ENCODE data around the gene INO80. TPM values are rescaled to one million over a fixed set of nuclear protein-coding genes. Genes with fewer than 3 reads are reported as not detected.
"Not testable (repeated sequence)": the region's sequence is repeated elsewhere in the genome, so short reads cannot be mapped to it uniquely, and the experiment has no call there.

The INO80 gene
- total RNA-seq, 4 donors from 2014 or later, result 29.4 to 45.9 (median 41.0) TPM

GRCh38 chr15:41153733-41154132 lies 37.7 kb upstream of the INO80 start:
- Histone ChIP-seq H3K4me3 (no peak overlapping the region), H3K27ac (no peak overlapping the region), H3K36me3 (no peaks in the 10 kb centered on the region), H3K4me1 (peaks cover 12% of the 10 kb centered on the region), H3K27me3 (no peaks in the 10 kb centered on the region), H3K9me3 (no peaks in the 10 kb centered on the region)
- DNase-seq (ENCODE audit: low spot score in 2 of 2), result no peak
- TF ChIP-seq, protein P1, sequence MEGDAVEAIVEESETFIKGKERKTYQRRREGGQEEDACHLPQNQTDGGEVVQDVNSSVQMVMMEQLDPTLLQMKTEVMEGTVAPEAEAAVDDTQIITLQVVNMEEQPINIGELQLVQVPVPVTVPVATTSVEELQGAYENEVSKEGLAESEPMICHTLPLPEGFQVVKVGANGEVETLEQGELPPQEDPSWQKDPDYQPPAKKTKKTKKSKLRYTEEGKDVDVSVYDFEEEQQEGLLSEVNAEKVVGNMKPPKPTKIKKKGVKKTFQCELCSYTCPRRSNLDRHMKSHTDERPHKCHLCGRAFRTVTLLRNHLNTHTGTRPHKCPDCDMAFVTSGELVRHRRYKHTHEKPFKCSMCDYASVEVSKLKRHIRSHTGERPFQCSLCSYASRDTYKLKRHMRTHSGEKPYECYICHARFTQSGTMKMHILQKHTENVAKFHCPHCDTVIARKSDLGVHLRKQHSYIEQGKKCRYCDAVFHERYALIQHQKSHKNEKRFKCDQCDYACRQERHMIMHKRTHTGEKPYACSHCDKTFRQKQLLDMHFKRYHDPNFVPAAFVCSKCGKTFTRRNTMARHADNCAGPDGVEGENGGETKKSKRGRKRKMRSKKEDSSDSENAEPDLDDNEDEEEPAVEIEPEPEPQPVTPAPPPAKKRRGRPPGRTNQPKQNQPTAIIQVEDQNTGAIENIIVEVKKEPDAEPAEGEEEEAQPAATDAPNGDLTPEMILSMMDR (IDR thresholded peaks at IDR 0.05), result no peak
- no peak for TF ChIP-seq POLR2AphosphoS5 (IDR thresholded peaks at IDR 0.05)
- no peak for TF ChIP-seq POLR2A (IDR thresholded peaks at IDR 0.05)
- TF ChIP-seq EP300 (IDR thresholded peaks at IDR 0.05), result no peak
- WGBS, result 98% methylated on average over 5 of the region's 5 CpGs

GRCh38 chr15:41151451-41152005 lies 35.4 kb upstream of the INO80 start:
- TF ChIP-seq POLR2AphosphoS5 (IDR thresholded peaks at IDR 0.05) (no peak), POLR2A (IDR thresholded peaks at IDR 0.05) (no peak), EP300 (IDR thresholded peaks at IDR 0.05) (no peak)
- TF ChIP-seq, protein P1 (IDR thresholded peaks at IDR 0.05), result no peak
- DNase-seq (ENCODE audit: low spot score in 2 of 2), result no peak
- Histone ChIP-seq H3K4me1 (peaks cover 12% of the 10 kb centered on the region), H3K36me3 (no peaks in the 10 kb centered on the region), H3K27me3 (no peaks in the 10 kb centered on the region), H3K4me3 (no peak overlapping the region), H3K27ac (no peak overlapping the region), H3K9me3 (no peaks in the 10 kb centered on the region)
- 96% methylated on average over 20 of the region's 37 CpGs for WGBS

- Histone ChIP-seq H3K4me3 (no peak overlapping the region), H3K9me3 (no peaks in the 10 kb centered on the region), H3K27ac (no peak overlapping the region), H3K36me3 (no peaks in the 10 kb centered on the region), H3K4me1 (peaks cover 12% of the 10 kb centered on the region), H3K27me3 (no peaks in the 10 kb centered on the region)
- no peak for DNase-seq (ENCODE audit: low spot score in 2 of 2)
- 56% methylated on average over 4 of the region's 4 CpGs for WGBS
- TF ChIP-seq POLR2AphosphoS5 (IDR thresholded peaks at IDR 0.05) (no peak), EP300 (IDR thresholded peaks at IDR 0.05) (no peak), POLR2A (IDR thresholded peaks at IDR 0.05) (no peak)
- TF ChIP-seq, protein P1 (IDR thresholded peaks at IDR 0.05), result no peak
Observed at GRCh38 chr15:41150279-41150678, 34.2 kb upstream of the INO80 start.

GRCh38 chr15:41148065-41148464 lies 32.0 kb upstream of the INO80 start:
- TF ChIP-seq POLR2AphosphoS5 (IDR thresholded peaks at IDR 0.05) (no peak), EP300 (IDR thresholded peaks at IDR 0.05) (no peak)
- TF ChIP-seq, protein P1 (IDR thresholded peaks at IDR 0.05), result no peak
- 55% methylated on average over 2 of the region's 2 CpGs for WGBS
- Histone ChIP-seq H3K4me3 (no peak overlapping the region), H3K27ac (no peak overlapping the region), H3K27me3 (no peaks in the 10 kb centered on the region), H3K36me3 (no peaks in the 10 kb centered on the region), H3K9me3 (no peaks in the 10 kb centered on the region), H3K4me1 (peaks cover 12% of the 10 kb centered on the region)
- no peak for DNase-seq (ENCODE audit: low spot score in 2 of 2)

DNA sequence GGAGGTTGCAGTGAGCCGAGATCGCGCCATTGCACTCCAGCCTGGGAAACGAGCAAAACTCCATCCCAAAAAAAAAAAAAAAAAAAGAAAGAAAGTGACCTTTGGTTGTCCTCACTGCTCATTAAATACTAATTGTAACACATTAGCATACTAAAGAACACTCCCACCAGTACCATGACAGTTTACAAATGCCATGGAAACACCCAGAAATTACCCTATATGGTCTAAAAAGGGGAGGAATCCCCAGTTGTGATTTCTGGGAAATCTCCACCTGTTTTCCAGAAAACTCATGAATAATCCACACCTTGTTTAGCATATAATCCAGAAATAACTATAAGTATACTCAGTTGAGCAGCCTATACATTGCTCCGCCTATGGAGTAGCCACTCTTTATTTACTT lies 23.5 kb upstream of the INO80 start:
- no peaks in the 10 kb centered on the region for H3K4me1 ChIP-seq
- no peaks in the 10 kb centered on the region for H3K27me3 ChIP-seq
- WGBS, result 70% methylated on average over 5 of the region's 5 CpGs
- H3K27ac ChIP-seq, result no peak overlapping the region
- H3K4me3 ChIP-seq, result no peak overlapping the region
- DNase-seq (ENCODE audit: low spot score in 2 of 2), result no peak
- no peaks in the 10 kb centered on the region for H3K36me3 ChIP-seq
- no peaks in the 10 kb centered on the region for H3K9me3 ChIP-seq
- TF ChIP-seq, protein P1 (IDR thresholded peaks at IDR 0.05), result no peak
- TF ChIP-seq POLR2AphosphoS5 (IDR thresholded peaks at IDR 0.05), result no peak
- no peak for TF ChIP-seq POLR2A (IDR thresholded peaks at IDR 0.05)
- no peak for TF ChIP-seq EP300 (IDR thresholded peaks at IDR 0.05)

GRCh38 chr15:41139112-41139511 lies 23.0 kb upstream of the INO80 start:
- WGBS, result 55% methylated on average over 7 of the region's 7 CpGs
- H3K4me1 ChIP-seq; H3K36me3 ChIP-seq; H3K9me3 ChIP-seq; H3K27ac ChIP-seq; H3K27me3 ChIP-seq; DNase-seq (ENCODE audit: low spot score in 2 of 2); H3K4me3 ChIP-seq: not testable (repeated sequence)

GRCh38 chr15:41135580-41135979 lies 19.5 kb upstream of the INO80 start:
- H3K9me3 ChIP-seq; DNase-seq (ENCODE audit: low spot score in 2 of 2); H3K27ac ChIP-seq; H3K4me3 ChIP-seq; H3K4me1 ChIP-seq; H3K36me3 ChIP-seq; H3K27me3 ChIP-seq: not testable (repeated sequence)
- 77% methylated on average over 6 of the region's 6 CpGs for WGBS
